HUES6 (cell line): Measurements from ENCODE around the gene TRDN.
"Not testable (repeated sequence)": the region's sequence is repeated elsewhere in the genome, so short reads cannot be mapped to it uniquely, and the experiment has no call there.

Experiments
- H3K27ac ChIP-seq: 2 replicates; pipeline ENCODE4 v1.7.0; 2013; ENCODE audit warnings: low read depth, mild to moderate bottlenecking, low read length, inconsistent platforms
- H3K27me3 ChIP-seq: 2 replicates; pipeline ENCODE4 v1.6.1; 2013; ENCODE audit warnings: low read length; ENCODE audit not compliant: control insufficient read depth, insufficient read depth
- H3K36me3 ChIP-seq: 2 replicates; pipeline ENCODE4 v1.6.1; 2013; ENCODE audit warnings: low read length; ENCODE audit not compliant: control insufficient read depth, insufficient read depth
- H3K4me1 ChIP-seq: 2 replicates; pipeline ENCODE4 v1.6.1; 2013; ENCODE audit warnings: low read length; ENCODE audit not compliant: control insufficient read depth, insufficient read depth
- H3K4me3 ChIP-seq: 2 replicates; pipeline ENCODE4 v1.5.1; 2013; ENCODE audit warnings: low read depth, low read length
- H3K9ac ChIP-seq: one replicate; pipeline ENCODE4 v1.6.1; 2013; ENCODE audit warnings: mild to moderate bottlenecking, low read length
- H3K9me3 ChIP-seq: 2 replicates; pipeline ENCODE4 v1.6.1; 2013; ENCODE audit warnings: low read depth, low read length; ENCODE audit not compliant: control insufficient read depth, insufficient read depth

TRDN gene

GRCh38 chr6:123454448-123454847, 182.3 kb downstream of the TRDN start:
- H3K27me3 ChIP-seq, result no peaks in the 10 kb centered on the region
- no peak overlapping the region for H3K4me3 ChIP-seq
- H3K27ac ChIP-seq, result no peak overlapping the region
- H3K4me1 ChIP-seq, result no peaks in the 10 kb centered on the region
- H3K9ac ChIP-seq, result no peak overlapping the region
- peaks cover 15% of the 10 kb centered on the region for H3K9me3 ChIP-seq
- H3K36me3 ChIP-seq, result no peaks in the 10 kb centered on the region

GRCh38 chr6:123453071-123453470, 183.7 kb downstream of the TRDN start:
- not testable (repeated sequence) for H3K36me3 ChIP-seq, H3K9ac ChIP-seq, H3K27me3 ChIP-seq, H3K27ac ChIP-seq, H3K4me1 ChIP-seq, H3K4me3 ChIP-seq
- peaks cover 18% of the 10 kb centered on the region for H3K9me3 ChIP-seq

GRCh38 chr6:123448306-123448884, 188.4 kb downstream of the TRDN start:
- H3K27ac ChIP-seq, result no peak overlapping the region
- peaks cover 10% of the 10 kb centered on the region; the same call in 1 of the 2 replicates for H3K9me3 ChIP-seq
- H3K4me1 ChIP-seq, result no peaks in the 10 kb centered on the region
- no peak overlapping the region for H3K9ac ChIP-seq
- H3K4me3 ChIP-seq, result no peak overlapping the region
- H3K27me3 ChIP-seq, result no peaks in the 10 kb centered on the region
- H3K36me3 ChIP-seq, result no peaks in the 10 kb centered on the region

- Histone ChIP-seq H3K9me3 (peaks cover 10% of the 10 kb centered on the region; the same call in 1 of the 2 replicates), H3K4me1 (no peaks in the 10 kb centered on the region), H3K9ac (no peak overlapping the region), H3K27me3 (no peaks in the 10 kb centered on the region), H3K27ac (no peak overlapping the region), H3K36me3 (no peaks in the 10 kb centered on the region), H3K4me3 (no peak overlapping the region)
These were observed 189.3 kb downstream of the TRDN start for GRCh38 chr6:123447315-123447937.

- Histone ChIP-seq H3K9me3 (no peaks in the 10 kb centered on the region), H3K9ac (no peak overlapping the region), H3K4me3 (no peak overlapping the region), H3K36me3 (no peaks in the 10 kb centered on the region), H3K27me3 (peaks cover 15% of the 10 kb centered on the region; the same call in 1 of the 2 replicates), H3K27ac (no peak overlapping the region), H3K4me1 (peaks cover 6% of the 10 kb centered on the region; the same call in 1 of the 2 replicates)
These were observed 197.4 kb downstream of the TRDN start for GRCh38 chr6:123439371-123439770.

- Histone ChIP-seq H3K4me1 (peaks cover 6% of the 10 kb centered on the region; the same call in 1 of the 2 replicates), H3K27me3 (peaks cover 15% of the 10 kb centered on the region; the same call in 1 of the 2 replicates), H3K4me3 (no peak overlapping the region), H3K36me3 (no peaks in the 10 kb centered on the region), H3K9ac (no peak overlapping the region), H3K27ac (no peak overlapping the region), H3K9me3 (no peaks in the 10 kb centered on the region)
These were observed 202.6 kb downstream of the TRDN start for GRCh38 chr6:123434186-123434585.

GRCh38 chr6:123430970-123431369, 205.8 kb downstream of the TRDN start:
- no peaks in the 10 kb centered on the region for H3K4me1 ChIP-seq
- no peak overlapping the region for H3K4me3 ChIP-seq
- no peak overlapping the region for H3K9ac ChIP-seq
- no peak overlapping the region for H3K27ac ChIP-seq
- H3K27me3 ChIP-seq, result no peaks in the 10 kb centered on the region
- H3K9me3 ChIP-seq, result no peaks in the 10 kb centered on the region
- H3K36me3 ChIP-seq, result no peaks in the 10 kb centered on the region

- no peak overlapping the region for H3K4me3 ChIP-seq
- no peak overlapping the region for H3K9ac ChIP-seq
- no peaks in the 10 kb centered on the region for H3K27me3 ChIP-seq
- no peak overlapping the region for H3K27ac ChIP-seq
- no peaks in the 10 kb centered on the region for H3K36me3 ChIP-seq
- no peaks in the 10 kb centered on the region for H3K9me3 ChIP-seq
- H3K4me1 ChIP-seq, result peaks cover 8% of the 10 kb centered on the region; the same call in 1 of the 2 replicates
These were observed 209.7 kb downstream of the TRDN start for GRCh38 chr6:123427008-123427407.

GRCh38 chr6:123423130-123423529, 213.6 kb downstream of the TRDN start:
- Histone ChIP-seq H3K9ac (no peak overlapping the region), H3K4me3 (no peak overlapping the region), H3K9me3 (no peaks in the 10 kb centered on the region), H3K36me3 (no peaks in the 10 kb centered on the region), H3K4me1 (peaks cover 8% of the 10 kb centered on the region; the same call in 1 of the 2 replicates), H3K27me3 (no peaks in the 10 kb centered on the region), H3K27ac (no peak overlapping the region)

- H3K4me1 ChIP-seq, result peaks cover 21% of the 10 kb centered on the region
These were observed 216.2 kb downstream of the TRDN start for GRCh38 chr6:123420512-123420911.

GRCh38 chr6:123418071-123418470, 218.7 kb downstream of the TRDN start:
- peaks cover 13% of the 10 kb centered on the region for H3K4me1 ChIP-seq
- no peak overlapping the region for H3K27ac ChIP-seq
- no peak overlapping the region for H3K9ac ChIP-seq
- H3K9me3 ChIP-seq, result no peaks in the 10 kb centered on the region
- H3K27me3 ChIP-seq, result no peaks in the 10 kb centered on the region
- H3K4me3 ChIP-seq, result no peak overlapping the region
- H3K36me3 ChIP-seq, result no peaks in the 10 kb centered on the region

More at GRCh38 chr6:123420512-123420911, 216.2 kb downstream of the TRDN start:
- Histone ChIP-seq H3K36me3 (no peaks in the 10 kb centered on the region), H3K9me3 (no peaks in the 10 kb centered on the region), H3K27ac (no peak overlapping the region), H3K27me3 (no peaks in the 10 kb centered on the region), H3K9ac (no peak overlapping the region), H3K4me3 (no peak overlapping the region)
